Keratinocyte (primary cell): ENCODE data around the gene ZFYVE21. TPM values are rescaled to one million over a fixed set of nuclear protein-coding genes. Genes with fewer than 3 reads are reported as not detected.

Experiments
- DNase-seq: peaks from one replicate; pipeline ENCODE4 v3.0.0-alpha.2; 2011; ENCODE audit warnings: low read depth, missing footprints, low spot score
- FAIRE-seq: peaks from 2 replicates; lab custom pipeline; 2011; peaks lifted over from hg19 to GRCh38; lab: Jason Lieb, UNC
- H2AFZ ChIP-seq: 2 replicates; pipeline ENCODE4 v1.6.0; 2012; ENCODE audit warnings: low read length, control low read depth, inconsistent platforms; ENCODE audit not compliant: control insufficient read depth
- H3K27ac ChIP-seq: 2 replicates; pipeline ENCODE4 v1.5.1; 2011; ENCODE audit warnings: low read length; ENCODE audit not compliant: control insufficient read depth, insufficient read depth
- H3K27me3 ChIP-seq: 3 replicates; pipeline ENCODE4 v1.6.0; 2011; ENCODE audit warnings: low read length; ENCODE audit not compliant: control insufficient read depth, insufficient read depth; ENCODE audit errors: extremely low read depth
- H3K36me3 ChIP-seq, 2 experiments: 2 replicates in 1 of 2; 3 replicates in 1 of 2; pipeline ENCODE4 v1.5.1; 2011; ENCODE audit warnings: low read length in 2 of 2, mild to moderate bottlenecking in 1 of 2; ENCODE audit not compliant: control insufficient read depth in 2 of 2, insufficient read depth in 2 of 2; ENCODE audit errors: extremely low read depth in 1 of 2
- H3K4me1 ChIP-seq: 3 replicates; pipeline ENCODE4 v1.5.1; 2011; ENCODE audit warnings: low read length; ENCODE audit not compliant: control insufficient read depth, insufficient read depth; ENCODE audit errors: extremely low read depth
- H3K4me2 ChIP-seq: 3 replicates; pipeline ENCODE4 v1.6.0; 2011; ENCODE audit warnings: low read depth, low read length; ENCODE audit not compliant: control insufficient read depth, insufficient read depth; ENCODE audit errors: extremely low read depth
- H3K4me3 ChIP-seq, 3 experiments: fragments of 200-600 bp in 1 of 3; sonication (generic) in 1 of 3; 2 replicates in 2 of 3; 3 replicates in 1 of 3; pipeline ENCODE4 v1.5.1; 2011 to 2016; ENCODE audit warnings: low read length in 3 of 3, mild to moderate bottlenecking in 3 of 3, control low read depth in 2 of 3, inconsistent platforms in 1 of 3, low read depth in 1 of 3, mixed read lengths in 1 of 3, mixed run types in 1 of 3, moderate library complexity in 1 of 3; ENCODE audit not compliant: control insufficient read depth in 2 of 3, insufficient read depth in 2 of 3; ENCODE audit errors: extremely low read depth in 1 of 3
- H3K79me2 ChIP-seq: 2 replicates; pipeline ENCODE4 v1.6.0; 2012; ENCODE audit warnings: low read length; ENCODE audit not compliant: control insufficient read depth, insufficient read depth
- H3K9ac ChIP-seq: 3 replicates; pipeline ENCODE4 v1.6.0; 2011; ENCODE audit warnings: low read length; ENCODE audit not compliant: control insufficient read depth, insufficient read depth; ENCODE audit errors: extremely low read depth
- H3K9me1 ChIP-seq: 3 replicates; pipeline ENCODE4 v1.6.0; 2011; ENCODE audit warnings: low read length; ENCODE audit not compliant: control insufficient read depth, insufficient read depth; ENCODE audit errors: extremely low read depth
- H3K9me3 ChIP-seq: 2 replicates; pipeline ENCODE4 v1.5.1; 2012; ENCODE audit warnings: low read depth, low read length; ENCODE audit not compliant: control insufficient read depth
- H4K20me1 ChIP-seq: 3 replicates; pipeline ENCODE4 v1.6.0; 2011; ENCODE audit warnings: low read length; ENCODE audit not compliant: control insufficient read depth, insufficient read depth; ENCODE audit errors: extremely low read depth
- EZH2 ChIP-seq: IDR thresholded peaks from one replicate; pipeline ENCODE4 v1.6.1; 2012; ENCODE audit warnings: inconsistent platforms, mild to moderate bottlenecking, low read length, moderate library complexity
- dilution Hi-C: fragments of 300-500 bp; cut with MboI; formaldehyde crosslinking; loops from one replicate; pipeline ENCODE4 v1.7.0; 2020; ENCODE audit warnings: low sequenced_read_pairs; ENCODE audit not compliant: extremely low pct_ligation_motif_present
- polyA plus RNA-seq, 5 experiments: library from polyadenylated mRNA; depleted of rRNA in 3 of 5; stranded (reverse) in 3 of 5; stranded (forward) in 1 of 5; unstranded in 1 of 5; fragments of >200 nt; gene quantifications; 1 replicate in 1 of 5; 2 replicates in 3 of 5; 3 replicates in 1 of 5; pipeline versions ENCODE4 v1.2.1 to v1.2.3, GENCODE V29; 2011 to 2012; ENCODE audit warnings: missing spikeins in 2 of 5, low read depth in 1 of 5, low replicate concordance in 1 of 5
- TF ChIP-seq, protein P1 (sequence below), 3 experiments: IDR thresholded peaks in 1 of 3; conservative IDR thresholded peaks in 1 of 3; optimal IDR thresholded peaks in 1 of 3; 2 replicates in 2 of 3; 3 replicates in 1 of 3; pipeline versions ENCODE3 to v1.5.1; 2011; ENCODE audit warnings: low read length in 3 of 3, mild to moderate bottlenecking in 3 of 3, moderate library complexity in 2 of 3, control low read depth in 1 of 3, inconsistent platforms in 1 of 3; ENCODE audit not compliant: insufficient read depth in 2 of 3; ENCODE audit errors: extremely low read depth in 1 of 3

ZFYVE21 gene
- polyA plus RNA-seq, 1 donor (not counting 4 experiments of a cell fraction or from before 2014, with no cell fraction given): 116 TPM

DNA sequence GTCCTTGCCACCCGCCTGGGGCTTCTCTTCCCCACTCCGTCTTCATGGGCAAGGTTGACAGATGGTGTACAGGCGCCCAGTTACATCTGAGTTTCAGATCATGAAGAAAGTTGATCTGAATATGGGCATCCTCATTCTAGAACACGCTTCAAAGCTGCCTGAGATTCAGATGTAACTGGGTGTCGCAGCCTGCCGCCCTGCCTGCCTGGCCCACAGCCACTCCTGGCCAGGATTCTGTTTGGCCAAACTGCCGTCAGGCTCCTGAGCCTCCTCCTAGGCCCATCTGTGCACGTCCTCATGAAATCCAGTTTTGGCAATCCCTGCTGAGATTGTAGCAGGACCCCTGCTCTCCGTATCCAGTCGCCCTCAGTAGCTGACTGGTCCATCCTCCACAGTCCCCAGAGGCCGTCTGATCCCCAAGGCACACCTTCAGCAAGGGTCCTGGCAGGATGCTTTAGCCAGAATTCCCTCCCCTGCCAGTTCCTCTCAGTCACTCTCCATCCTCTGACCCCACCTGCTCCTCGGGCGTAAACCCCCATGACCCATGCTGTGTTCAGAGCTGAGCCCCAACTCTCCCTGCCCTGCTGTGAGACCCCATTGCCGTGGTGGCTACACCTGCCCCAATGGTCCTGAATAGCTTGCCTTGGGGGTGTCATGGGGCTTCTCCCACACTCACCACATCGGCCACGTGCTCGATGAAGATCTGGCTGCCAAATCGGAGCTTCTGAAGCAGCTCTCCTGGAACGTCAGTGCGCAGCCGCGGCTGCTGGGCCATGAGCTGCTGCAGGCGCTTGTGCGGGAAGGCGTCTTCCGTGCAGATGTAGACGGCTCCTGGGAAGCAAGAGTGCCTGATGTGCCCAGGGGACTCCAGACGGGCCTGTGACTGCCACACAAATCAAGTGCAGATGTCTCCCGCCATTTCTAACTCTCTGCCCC lies 12.8 kb upstream of the ZFYVE21 start:
- Histone ChIP-seq H4K20me1 (peaks cover 9% of the 10 kb centered on the region), H3K9me1 (no peaks in the 10 kb centered on the region), H3K4me2 (no peak overlapping the region), H3K27me3 (no peaks in the 10 kb centered on the region), H3K4me3 (no peak overlapping the region), H3K36me3 (peaks cover 40 to 48% of the 10 kb centered on the region in 2 experiments), H3K27ac (no peak overlapping the region), H3K4me1 (peaks cover 10% of the 10 kb centered on the region), H3K9me3 (no peaks in the 10 kb centered on the region), H3K9ac (no peak overlapping the region), H2AFZ (no peak overlapping the region), H3K79me2 (peaks cover 2% of the 10 kb centered on the region)
- dilution Hi-C loops: no loop called here
- FAIRE-seq (no peak), DNase-seq (no peak)
- TF ChIP-seq EZH2: no peak
- TF ChIP-seq, protein P1, sequence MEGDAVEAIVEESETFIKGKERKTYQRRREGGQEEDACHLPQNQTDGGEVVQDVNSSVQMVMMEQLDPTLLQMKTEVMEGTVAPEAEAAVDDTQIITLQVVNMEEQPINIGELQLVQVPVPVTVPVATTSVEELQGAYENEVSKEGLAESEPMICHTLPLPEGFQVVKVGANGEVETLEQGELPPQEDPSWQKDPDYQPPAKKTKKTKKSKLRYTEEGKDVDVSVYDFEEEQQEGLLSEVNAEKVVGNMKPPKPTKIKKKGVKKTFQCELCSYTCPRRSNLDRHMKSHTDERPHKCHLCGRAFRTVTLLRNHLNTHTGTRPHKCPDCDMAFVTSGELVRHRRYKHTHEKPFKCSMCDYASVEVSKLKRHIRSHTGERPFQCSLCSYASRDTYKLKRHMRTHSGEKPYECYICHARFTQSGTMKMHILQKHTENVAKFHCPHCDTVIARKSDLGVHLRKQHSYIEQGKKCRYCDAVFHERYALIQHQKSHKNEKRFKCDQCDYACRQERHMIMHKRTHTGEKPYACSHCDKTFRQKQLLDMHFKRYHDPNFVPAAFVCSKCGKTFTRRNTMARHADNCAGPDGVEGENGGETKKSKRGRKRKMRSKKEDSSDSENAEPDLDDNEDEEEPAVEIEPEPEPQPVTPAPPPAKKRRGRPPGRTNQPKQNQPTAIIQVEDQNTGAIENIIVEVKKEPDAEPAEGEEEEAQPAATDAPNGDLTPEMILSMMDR (optimal IDR thresholded peaks at IDR 0.05 in 1 of 3, IDR thresholded peaks at IDR 0.05 in 1 of 3, conservative IDR thresholded peaks at IDR 0.05 in 1 of 3; ENCODE audit: extremely low read depth in 1 of 3, insufficient read depth in 2 of 3, low read length in 3 of 3): no peak

DNA sequence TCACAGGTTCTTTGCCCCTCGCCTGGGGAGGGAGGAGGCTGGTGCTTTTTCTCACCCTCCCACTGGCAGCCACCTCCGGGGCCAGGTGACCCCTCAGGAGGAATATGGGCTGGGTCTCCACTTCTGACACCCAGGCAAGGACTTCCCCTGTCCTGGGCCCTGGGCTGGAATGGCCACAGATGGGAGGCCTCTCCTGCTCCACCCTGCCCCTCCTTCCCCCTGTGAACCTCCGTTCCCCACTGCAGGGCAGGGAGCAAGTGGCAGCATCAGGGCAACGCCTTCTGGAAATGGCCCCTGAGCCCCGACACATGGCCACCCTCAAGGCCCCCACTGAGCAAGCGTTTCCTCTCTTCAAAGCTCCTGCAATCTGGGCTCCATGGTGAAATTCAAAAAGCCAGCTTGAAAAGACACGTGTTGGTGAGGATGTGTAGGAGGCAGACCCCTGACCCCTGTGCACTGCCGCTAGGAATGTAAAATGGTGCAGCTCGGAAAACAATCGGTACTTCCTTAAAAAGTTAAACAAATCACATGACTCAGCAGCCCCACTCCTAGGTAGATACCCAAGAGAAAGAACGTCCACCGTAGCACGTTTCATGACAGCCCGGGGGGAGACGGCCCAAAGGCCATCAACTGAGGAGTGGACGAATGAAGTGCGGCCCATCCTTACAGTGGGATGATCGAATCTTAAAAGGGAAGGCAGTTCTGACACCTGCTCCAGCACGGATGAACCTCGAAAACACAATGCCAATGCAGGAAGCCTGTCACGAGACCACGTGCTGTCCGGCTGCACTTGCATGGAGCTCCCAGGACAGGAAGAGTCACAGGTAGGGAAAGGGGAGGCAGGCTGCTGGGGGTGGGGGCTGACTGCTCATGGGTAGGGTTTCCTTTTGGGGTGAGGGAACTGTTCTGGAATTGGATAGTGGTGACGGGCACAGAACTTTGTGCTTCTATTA lies 11.9 kb upstream of the ZFYVE21 start:
- Histone ChIP-seq H3K4me2 (no peak overlapping the region), H3K36me3 (peaks cover 43% of the 10 kb centered on the region in 2 experiments), H3K9me3 (no peaks in the 10 kb centered on the region), H3K27ac (no peak overlapping the region), H3K9ac (no peak overlapping the region), H3K9me1 (no peaks in the 10 kb centered on the region), H4K20me1 (peaks cover 5% of the 10 kb centered on the region), H3K27me3 (no peaks in the 10 kb centered on the region), H3K4me1 (peaks cover 2% of the 10 kb centered on the region), H3K4me3 (no peak overlapping the region), H2AFZ (no peak overlapping the region), H3K79me2 (peaks cover 2% of the 10 kb centered on the region)
- dilution Hi-C loops: no loop called here
- FAIRE-seq: no peak
- DNase-seq: no peak
- no peak for TF ChIP-seq EZH2
- TF ChIP-seq, protein P1 (optimal IDR thresholded peaks at IDR 0.05 in 1 of 3, IDR thresholded peaks at IDR 0.05 in 1 of 3, conservative IDR thresholded peaks at IDR 0.05 in 1 of 3; ENCODE audit: extremely low read depth in 1 of 3, insufficient read depth in 2 of 3, low read length in 3 of 3): no peak
